ENCODE measurements around the gene TRMT1.

DNA sequence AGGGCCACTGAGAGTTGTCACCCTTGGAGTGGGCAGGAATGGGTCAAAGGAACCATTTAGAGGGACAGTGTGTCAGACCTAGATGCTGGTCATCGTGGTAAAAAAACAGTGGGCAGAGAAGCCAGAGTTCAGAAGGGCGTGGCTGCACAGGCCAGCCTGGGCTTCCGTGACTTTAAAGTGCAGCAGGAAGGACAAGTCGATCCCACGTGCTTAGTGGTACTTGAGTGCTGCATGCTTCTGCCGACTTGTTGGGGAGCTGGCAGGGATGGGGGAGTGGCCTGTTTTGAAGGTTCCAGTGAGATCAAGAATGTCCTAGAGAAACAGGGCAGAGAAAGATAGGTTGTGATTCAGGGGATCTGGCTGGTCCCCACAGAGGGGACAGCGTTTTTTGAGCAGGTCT lies 30.9 kb downstream of the TRMT1 start:
- TF ChIP-seq, protein P1, sequence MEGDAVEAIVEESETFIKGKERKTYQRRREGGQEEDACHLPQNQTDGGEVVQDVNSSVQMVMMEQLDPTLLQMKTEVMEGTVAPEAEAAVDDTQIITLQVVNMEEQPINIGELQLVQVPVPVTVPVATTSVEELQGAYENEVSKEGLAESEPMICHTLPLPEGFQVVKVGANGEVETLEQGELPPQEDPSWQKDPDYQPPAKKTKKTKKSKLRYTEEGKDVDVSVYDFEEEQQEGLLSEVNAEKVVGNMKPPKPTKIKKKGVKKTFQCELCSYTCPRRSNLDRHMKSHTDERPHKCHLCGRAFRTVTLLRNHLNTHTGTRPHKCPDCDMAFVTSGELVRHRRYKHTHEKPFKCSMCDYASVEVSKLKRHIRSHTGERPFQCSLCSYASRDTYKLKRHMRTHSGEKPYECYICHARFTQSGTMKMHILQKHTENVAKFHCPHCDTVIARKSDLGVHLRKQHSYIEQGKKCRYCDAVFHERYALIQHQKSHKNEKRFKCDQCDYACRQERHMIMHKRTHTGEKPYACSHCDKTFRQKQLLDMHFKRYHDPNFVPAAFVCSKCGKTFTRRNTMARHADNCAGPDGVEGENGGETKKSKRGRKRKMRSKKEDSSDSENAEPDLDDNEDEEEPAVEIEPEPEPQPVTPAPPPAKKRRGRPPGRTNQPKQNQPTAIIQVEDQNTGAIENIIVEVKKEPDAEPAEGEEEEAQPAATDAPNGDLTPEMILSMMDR (IDR thresholded peaks at IDR 0.05) = no peak
- no peak for TF ChIP-seq POLR2A (IDR thresholded peaks at IDR 0.05)
- TF ChIP-seq EP300 (IDR thresholded peaks at IDR 0.05) = no peak
- TF ChIP-seq POLR2AphosphoS5 (IDR thresholded peaks at IDR 0.05) = no peak

All from gastroesophageal sphincter (tissue), 3 donors.